Measurements from ENCODE around the gene CREB5. TPM values are rescaled to one million over a fixed set of nuclear protein-coding genes. Genes with fewer than 3 reads are reported as not detected.
A peak's percentile ranks its signal among the peaks of the same experiment; 100 is the strongest.

CREB5 gene
- total and polyA plus RNA-seq, 7 donors: 0.86 to 33.8 (median 16.6) TPM

- ATAC-seq: no peak
- Histone ChIP-seq H3K27ac (no peak overlapping the region), H3K27me3 (ENCODE audit: insufficient read depth in 3 of 3, low read length in 2 of 3) (no peaks in the 10 kb centered on the region), H3K36me3 (ENCODE audit: insufficient read depth in 1 of 2, low read depth in 1 of 2) (no peaks in the 10 kb centered on the region), H3K4me1 (peaks cover 18% of the 10 kb centered on the region), H3K9me3 (no peaks in the 10 kb centered on the region), H3K4me3 (no peak overlapping the region)
- WGBS, 3 donors: 88 to 100% (median 97%) methylated on average over 3 of the region's 3 CpGs
- intact Hi-C loops (cut with DNase I): no loop called here
- DNase-seq: no peak
- TF ChIP-seq CTCF (IDR thresholded peaks at IDR 0.05): no peak
These were observed 68.3 kb downstream of the CREB5 start for GRCh38 chr7:28480595-28480994.

GRCh38 chr7:28481091-28481926 lies 69.0 kb downstream of the CREB5 start:
- H3K36me3 ChIP-seq (ENCODE audit: insufficient read depth in 1 of 2, low read depth in 1 of 2): no peaks in the 10 kb centered on the region
- WGBS, 3 donors: 42 to 52% (median 48%) methylated on average over 9 of the region's 9 CpGs
- no peaks in the 10 kb centered on the region for H3K9me3 ChIP-seq
- H3K27ac ChIP-seq: peak overlapping the region; percentile 9
- H3K4me3 ChIP-seq: no peak overlapping the region
- intact Hi-C loops (cut with DNase I): no loop called here
- no peaks in the 10 kb centered on the region for H3K27me3 ChIP-seq (ENCODE audit: insufficient read depth in 3 of 3, low read length in 2 of 3)
- H3K4me1 ChIP-seq: peaks cover 21% of the 10 kb centered on the region
- ATAC-seq (peak; percentile 27 to 74 (median 65)), DNase-seq (no peak)
- no peak for TF ChIP-seq CTCF (IDR thresholded peaks at IDR 0.05)

GRCh38 chr7:28483112-28483511 lies 70.8 kb downstream of the CREB5 start:
- H3K4me1 ChIP-seq: peaks cover 26% of the 10 kb centered on the region
- ATAC-seq (no peak), DNase-seq (no peak)
- intact Hi-C loops (cut with DNase I): no loop called here
- no peaks in the 10 kb centered on the region for H3K9me3 ChIP-seq
- TF ChIP-seq CTCF (IDR thresholded peaks at IDR 0.05): no peak
- WGBS, 3 donors: 40 to 58% (median 48%) methylated on average over 4 of the region's 4 CpGs
- no peaks in the 10 kb centered on the region for H3K27me3 ChIP-seq (ENCODE audit: insufficient read depth in 3 of 3, low read length in 2 of 3)
- no peak overlapping the region for H3K4me3 ChIP-seq
- no peaks in the 10 kb centered on the region for H3K36me3 ChIP-seq (ENCODE audit: insufficient read depth in 1 of 2, low read depth in 1 of 2)
- H3K27ac ChIP-seq: no peak overlapping the region

GRCh38 chr7:28483908-28484605 lies 71.7 kb downstream of the CREB5 start:
- 67 to 77% (median 77%) methylated on average over 2 of the region's 2 CpGs for WGBS, 3 donors
- TF ChIP-seq CTCF (IDR thresholded peaks at IDR 0.05): no peak

More at GRCh38 chr7:28483908-28484605, 71.7 kb downstream of the CREB5 start:
- intact Hi-C loops (cut with DNase I): no loop called here
- H3K9me3 ChIP-seq: no peaks in the 10 kb centered on the region
- H3K4me3 ChIP-seq: no peak overlapping the region
- DNase-seq: no peak
- no peak overlapping the region for H3K27ac ChIP-seq
- H3K4me1 ChIP-seq: peaks cover 26% of the 10 kb centered on the region
- no peaks in the 10 kb centered on the region for H3K36me3 ChIP-seq (ENCODE audit: insufficient read depth in 1 of 2, low read depth in 1 of 2)
- no peak for ATAC-seq
- no peaks in the 10 kb centered on the region for H3K27me3 ChIP-seq (ENCODE audit: insufficient read depth in 3 of 3, low read length in 2 of 3)

Data from psoas muscle (tissue), 8 donors.